IPS DF 6.9 (cell line): Measurements from ENCODE around the gene PHYH.
"Not testable (repeated sequence)": the region's sequence is repeated elsewhere in the genome, so short reads cannot be mapped to it uniquely, and the experiment has no call there.

Source experiments
- DNase-seq: peaks from one replicate; pipeline ENCODE4 v3.0.0-alpha.2; 2013; ENCODE audit warnings: low read depth, low spot score
- H3K27ac ChIP-seq: one replicate; pipeline ENCODE4 v1.5.1; 2013; ENCODE audit warnings: low read length, control low read depth
- H3K27me3 ChIP-seq: 2 replicates; pipeline ENCODE4 v1.6.1; 2013; ENCODE audit warnings: mild to moderate bottlenecking, low read length; ENCODE audit not compliant: control insufficient read depth, insufficient read depth
- H3K36me3 ChIP-seq: 2 replicates; pipeline ENCODE4 v1.6.1; 2013; ENCODE audit warnings: low read length; ENCODE audit not compliant: control insufficient read depth, insufficient read depth
- H3K4me1 ChIP-seq: 2 replicates; pipeline ENCODE4 v1.6.1; 2013; ENCODE audit warnings: low read length; ENCODE audit not compliant: control insufficient read depth, insufficient read depth
- H3K4me3 ChIP-seq: 2 replicates; pipeline ENCODE4 v1.5.1; 2013; ENCODE audit warnings: mild to moderate bottlenecking, low read length
- H3K9me3 ChIP-seq: 2 replicates; pipeline ENCODE4 v1.6.1; 2013; ENCODE audit warnings: low read length, inconsistent platforms; ENCODE audit not compliant: control insufficient read depth, insufficient read depth
- WGBS: extraction: QIAGEN DNeasy Blood & Tissue Kit; methylation state at CpG from one replicate; pipeline ENCODE4 v1.1.7; 2013; ENCODE audit warnings: mixed read lengths, missing lambda C conversion rate; ENCODE audit not compliant: insufficient read length, insufficient coverage; 5-methylcytosine and 5-hydroxymethylcytosine counted together

The PHYH gene

DNA sequence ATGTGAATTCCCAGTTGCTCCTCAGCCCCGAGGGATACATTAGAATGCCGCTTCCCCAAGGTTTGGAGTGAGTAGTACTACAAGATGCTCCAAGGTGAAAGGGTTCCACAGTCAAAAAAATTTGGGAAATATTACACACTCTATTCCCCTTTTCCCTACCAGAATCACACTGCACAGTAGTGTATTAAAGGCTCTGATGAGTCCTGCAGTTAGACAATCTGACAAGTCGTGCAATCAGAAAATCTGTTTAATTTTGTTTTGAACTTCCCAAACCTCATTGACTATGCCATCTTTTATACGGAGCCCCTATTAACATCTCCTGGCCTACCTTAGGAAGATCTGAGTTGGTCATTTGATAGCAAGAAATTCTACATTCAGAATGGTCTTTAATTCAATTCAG, 52.1 kb downstream of the PHYH start:
- H3K4me1 ChIP-seq, result no peaks in the 10 kb centered on the region
- no peak for DNase-seq
- H3K4me3 ChIP-seq, result no peak overlapping the region
- no peaks in the 10 kb centered on the region for H3K9me3 ChIP-seq
- WGBS, result no CpG with 5 or more reads among the region's 4 CpGs
- no peak overlapping the region for H3K27ac ChIP-seq
- no peaks in the 10 kb centered on the region for H3K36me3 ChIP-seq
- H3K27me3 ChIP-seq, result no peaks in the 10 kb centered on the region

DNA sequence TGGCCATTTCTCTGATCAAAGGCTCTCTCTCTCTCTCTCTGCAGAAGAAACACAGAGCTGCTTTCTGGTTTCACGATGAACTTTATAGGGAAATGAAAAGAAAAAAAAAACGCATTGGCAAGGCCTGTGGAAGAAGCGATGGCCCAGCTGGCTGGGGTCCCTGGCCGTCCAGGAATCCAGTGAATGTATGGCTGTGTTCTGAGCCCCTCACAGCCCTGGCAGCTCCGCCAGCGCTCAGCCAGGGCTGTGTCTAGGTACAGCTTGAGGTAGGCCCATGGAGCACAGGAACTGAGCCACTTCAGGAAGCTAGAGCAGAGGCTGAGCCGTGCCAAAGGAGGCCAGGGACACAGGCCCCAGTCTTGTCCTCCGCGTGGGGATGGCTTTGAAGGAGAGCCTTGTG, 52.6 kb downstream of the PHYH start:
- Histone ChIP-seq H3K27ac (no peak overlapping the region), H3K9me3 (no peaks in the 10 kb centered on the region), H3K4me3 (no peak overlapping the region), H3K36me3 (no peaks in the 10 kb centered on the region), H3K4me1 (no peaks in the 10 kb centered on the region), H3K27me3 (no peaks in the 10 kb centered on the region)
- DNase-seq, result no peak
- WGBS, result no CpG with 5 or more reads among the region's 9 CpGs

- not testable (repeated sequence) for H3K9me3 ChIP-seq, H3K36me3 ChIP-seq, H3K27me3 ChIP-seq, H3K4me3 ChIP-seq, H3K27ac ChIP-seq, DNase-seq, H3K4me1 ChIP-seq
- WGBS, result no CpG with 5 or more reads among the region's 5 CpGs
These were observed 57.6 kb downstream of the PHYH start for GRCh38 chr10:13242260-13242659.

- Histone ChIP-seq H3K4me1 (no peaks in the 10 kb centered on the region), H3K27me3 (no peaks in the 10 kb centered on the region), H3K4me3 (no peak overlapping the region), H3K36me3 (no peaks in the 10 kb centered on the region), H3K9me3 (no peaks in the 10 kb centered on the region), H3K27ac (no peak overlapping the region)
- no peak for DNase-seq
- WGBS, result no CpG with 5 or more reads among the region's 3 CpGs
These were observed 58.3 kb downstream of the PHYH start for GRCh38 chr10:13241613-13242012.

- no CpG with 5 or more reads among the region's 7 CpGs for WGBS
- DNase-seq, result no peak
- H3K9me3 ChIP-seq, result no peaks in the 10 kb centered on the region
- H3K4me3 ChIP-seq, result no peak overlapping the region
- no peaks in the 10 kb centered on the region for H3K27me3 ChIP-seq
- no peaks in the 10 kb centered on the region for H3K36me3 ChIP-seq
- H3K27ac ChIP-seq, result no peak overlapping the region
- no peaks in the 10 kb centered on the region for H3K4me1 ChIP-seq
These were observed 59.9 kb downstream of the PHYH start for GRCh38 chr10:13239923-13240322.

GRCh38 chr10:13238271-13239077, 61.4 kb downstream of the PHYH start:
- no peak overlapping the region for H3K4me3 ChIP-seq
- no peaks in the 10 kb centered on the region for H3K9me3 ChIP-seq
- no peak overlapping the region for H3K27ac ChIP-seq
- peaks cover 2% of the 10 kb centered on the region for H3K4me1 ChIP-seq
- DNase-seq, result no peak
- WGBS, result no CpG with 5 or more reads among the region's 16 CpGs
- no peaks in the 10 kb centered on the region for H3K36me3 ChIP-seq
- no peaks in the 10 kb centered on the region for H3K27me3 ChIP-seq

DNA sequence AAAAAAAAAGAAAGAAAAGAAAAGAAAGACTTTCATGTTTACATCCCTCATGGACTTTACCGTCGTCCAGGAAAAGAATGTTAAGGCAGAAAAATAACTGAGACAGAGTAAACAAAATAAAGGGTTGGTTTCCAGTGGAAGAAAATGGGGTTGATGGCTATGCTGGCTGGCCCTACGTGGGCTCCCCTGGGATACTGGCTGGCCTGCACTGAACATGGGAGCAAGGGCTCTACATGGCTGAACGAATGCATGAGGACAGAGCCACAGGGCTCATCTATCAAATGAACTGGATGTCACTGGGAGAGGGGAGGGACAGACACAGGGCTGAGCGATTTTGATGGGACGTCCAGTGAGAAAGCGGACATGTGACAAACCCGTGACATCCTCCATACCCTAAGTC, 63.2 kb downstream of the PHYH start:
- no CpG with 5 or more reads among the region's 8 CpGs for WGBS
- H3K4me1 ChIP-seq, result peaks cover 3% of the 10 kb centered on the region
- no peak for DNase-seq
- no peaks in the 10 kb centered on the region for H3K36me3 ChIP-seq
- H3K9me3 ChIP-seq, result no peaks in the 10 kb centered on the region
- no peak overlapping the region for H3K27ac ChIP-seq
- no peak overlapping the region for H3K4me3 ChIP-seq
- H3K27me3 ChIP-seq, result no peaks in the 10 kb centered on the region

GRCh38 chr10:13234736-13235135, 65.1 kb downstream of the PHYH start:
- not testable (repeated sequence) for H3K27ac ChIP-seq, H3K36me3 ChIP-seq, DNase-seq, H3K27me3 ChIP-seq, H3K4me1 ChIP-seq, H3K9me3 ChIP-seq, H3K4me3 ChIP-seq
- no CpG with 5 or more reads among the region's 13 CpGs for WGBS

GRCh38 chr10:13234172-13234571, 65.7 kb downstream of the PHYH start, which contains the start of gene UCMA:
UCMA (minus strand) TSS chr10:13234374; CDS start chr10:13234258, 116 bp downstream.
- Histone ChIP-seq H3K27me3 (no peaks in the 10 kb centered on the region), H3K9me3 (no peaks in the 10 kb centered on the region), H3K36me3 (no peaks in the 10 kb centered on the region), H3K4me1 (peaks cover 5% of the 10 kb centered on the region), H3K4me3 (no peak within 1 kb of the TSS), H3K27ac (no peak within 1 kb of the TSS)
- WGBS, result no CpG with 5 or more reads among the region's 10 CpGs
- no peak for DNase-seq

DNA sequence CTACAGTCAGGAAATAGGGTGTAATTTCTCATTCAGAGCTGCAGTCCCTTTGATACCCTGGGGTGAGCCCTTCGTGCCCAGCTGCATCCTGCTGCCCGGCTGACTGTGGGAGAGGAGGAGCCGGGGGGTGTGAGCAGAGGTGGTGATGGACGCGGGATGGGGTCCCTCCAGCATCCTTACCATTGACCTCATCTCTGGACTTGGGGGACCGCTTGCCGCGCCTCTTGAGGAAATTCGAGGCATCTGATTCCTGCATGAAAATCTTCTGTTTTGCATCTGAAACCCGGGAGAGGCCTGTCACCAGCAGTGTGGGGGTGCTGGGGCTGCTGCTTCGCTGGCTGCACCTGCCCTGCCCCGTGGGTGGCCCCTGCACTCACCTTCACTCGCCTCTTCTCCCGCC, 66.5 kb downstream of the PHYH start:
- Histone ChIP-seq H3K9me3 (no peaks in the 10 kb centered on the region), H3K27me3 (no peaks in the 10 kb centered on the region), H3K4me1 (peaks cover 5% of the 10 kb centered on the region), H3K4me3 (no peak overlapping the region), H3K27ac (no peak overlapping the region), H3K36me3 (no peaks in the 10 kb centered on the region)
- no peak for DNase-seq
- WGBS, result no CpG with 5 or more reads among the region's 14 CpGs

DNA sequence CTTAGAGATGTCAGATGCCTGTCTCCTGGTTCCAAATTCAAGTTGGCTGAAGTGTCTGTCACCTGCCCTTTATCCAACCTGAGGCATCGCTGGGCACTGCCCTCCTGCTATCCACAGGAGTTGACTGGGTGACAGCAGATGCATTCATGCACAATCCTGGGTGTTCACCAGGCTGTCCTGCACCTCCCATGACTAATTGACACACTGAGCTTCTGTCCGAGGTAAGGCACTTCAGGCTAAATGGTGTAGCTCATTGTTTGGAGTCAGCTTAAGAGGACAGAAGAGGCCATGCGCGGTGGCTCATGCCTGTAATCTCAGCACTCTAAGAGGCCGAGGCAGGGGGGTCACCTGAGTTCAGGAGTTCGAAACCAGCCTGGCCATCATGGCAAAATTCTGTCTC, 68.1 kb downstream of the PHYH start:
- Histone ChIP-seq H3K27me3 (no peaks in the 10 kb centered on the region), H3K27ac (no peak overlapping the region), H3K4me3 (no peak overlapping the region), H3K36me3 (no peaks in the 10 kb centered on the region), H3K4me1 (peaks cover 5% of the 10 kb centered on the region), H3K9me3 (no peaks in the 10 kb centered on the region)
- no peak for DNase-seq
- WGBS, result no CpG with 5 or more reads among the region's 6 CpGs
